OCI-M1 (cell line): ENCODE results near the gene TFAP2B.
A peak's percentile ranks its signal among the peaks of the same experiment; 100 is the strongest.

Source experiments
- DNase-seq: peaks from one replicate; lab custom pipeline; 2025; lab: John Stamatoyannopoulos, UW

The TFAP2B gene

DNA sequence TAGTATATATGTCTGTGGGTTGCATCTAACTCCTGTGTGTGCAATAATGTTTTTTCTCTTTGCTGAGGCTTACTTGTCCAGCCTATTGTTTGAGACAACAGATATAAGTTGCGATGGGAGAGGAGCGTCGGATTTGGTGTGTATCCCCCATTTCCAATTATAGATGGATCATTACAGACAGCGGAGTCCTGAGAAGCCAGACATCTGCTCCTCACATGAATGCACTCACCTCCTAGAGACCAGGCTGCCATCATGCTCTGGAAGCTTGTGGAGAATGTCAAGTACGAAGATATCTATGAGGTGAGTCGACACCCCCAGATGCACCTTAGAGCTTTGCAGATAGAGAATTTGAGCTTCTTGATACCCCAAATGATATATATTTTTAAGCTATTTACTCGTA, at the start of gene TFAP2B:
TSS of gene TFAP2B (plus strand) at position 199 of the 400 bp plus-strand sequence. CDS start at position 220, 21 bp downstream.
- no peak for DNase-seq

DNA sequence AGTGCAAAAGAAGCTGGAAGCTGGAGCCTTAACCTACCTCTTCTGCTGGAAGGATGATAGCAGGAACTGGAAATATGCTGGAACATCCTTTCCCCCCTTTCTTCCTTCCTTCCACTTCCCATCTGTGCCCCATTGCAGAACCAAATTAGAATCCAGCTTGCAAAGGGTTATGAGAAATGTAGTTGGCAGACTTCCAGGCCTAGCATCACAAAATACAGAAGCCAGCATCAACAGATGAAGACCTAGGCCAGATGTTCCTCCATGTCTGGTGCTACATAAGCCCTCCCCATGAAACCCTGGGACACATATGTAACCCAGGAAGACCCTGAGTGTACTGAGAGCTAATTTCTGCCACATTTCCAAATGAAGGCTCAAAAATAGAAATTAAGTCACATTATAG, 40.0 kb upstream of the TFAP2B start:
- no peak for DNase-seq

DNA sequence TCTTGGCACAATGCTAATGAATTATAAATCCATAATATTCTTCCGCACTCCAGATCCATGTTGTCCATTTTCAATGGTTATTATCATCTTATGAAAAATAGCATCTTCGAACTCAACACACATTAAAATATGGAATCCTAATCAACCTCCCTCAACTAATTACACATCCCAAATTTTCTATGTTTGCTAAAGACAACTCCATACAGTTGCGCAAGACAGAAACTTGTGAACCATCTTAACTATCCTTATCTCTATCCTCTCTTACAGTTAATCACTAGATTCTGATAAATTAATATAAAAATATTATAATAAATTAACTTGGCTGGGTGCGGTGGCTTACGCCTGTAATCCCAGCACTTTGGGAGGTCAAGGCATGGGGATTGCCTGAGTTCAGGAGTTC, 38.3 kb upstream of the TFAP2B start:
- DNase-seq, result no peak

DNA sequence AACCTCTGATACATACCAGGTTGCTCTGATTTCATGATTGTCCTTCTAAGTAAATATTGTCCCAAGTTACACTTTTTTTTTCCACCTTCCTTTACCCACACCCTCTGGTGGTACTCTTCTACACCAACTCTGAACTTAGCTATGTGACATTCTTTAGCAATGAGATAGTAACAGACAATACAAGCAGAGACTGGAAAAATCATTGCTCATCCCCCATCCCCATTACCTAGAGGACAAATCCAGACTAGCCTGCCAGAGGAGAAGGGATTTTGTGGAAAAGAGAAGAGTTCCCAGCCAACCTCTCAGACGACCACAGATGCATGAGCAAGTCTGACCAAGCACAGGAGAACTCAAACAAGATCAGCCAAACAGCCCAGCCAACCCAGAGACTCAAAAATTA, 32.8 kb upstream of the TFAP2B start:
- DNase-seq, result no peak

GRCh38 chr6:50791900-50792508, 26.7 kb upstream of the TFAP2B start:
- peak; percentile 75 for DNase-seq

GRCh38 chr6:50792771-50793170, 25.9 kb upstream of the TFAP2B start:
- DNase-seq, result no peak

GRCh38 chr6:50795574-50795973, 23.1 kb upstream of the TFAP2B start:
- DNase-seq, result no peak

GRCh38 chr6:50804283-50804682, 14.4 kb upstream of the TFAP2B start:
- DNase-seq, result no peak

GRCh38 chr6:50807035-50807434, 11.6 kb upstream of the TFAP2B start:
- DNase-seq, result no peak

GRCh38 chr6:50815436-50816114, 3.1 kb upstream of the TFAP2B start:
- peak; percentile 74 for DNase-seq

DNA sequence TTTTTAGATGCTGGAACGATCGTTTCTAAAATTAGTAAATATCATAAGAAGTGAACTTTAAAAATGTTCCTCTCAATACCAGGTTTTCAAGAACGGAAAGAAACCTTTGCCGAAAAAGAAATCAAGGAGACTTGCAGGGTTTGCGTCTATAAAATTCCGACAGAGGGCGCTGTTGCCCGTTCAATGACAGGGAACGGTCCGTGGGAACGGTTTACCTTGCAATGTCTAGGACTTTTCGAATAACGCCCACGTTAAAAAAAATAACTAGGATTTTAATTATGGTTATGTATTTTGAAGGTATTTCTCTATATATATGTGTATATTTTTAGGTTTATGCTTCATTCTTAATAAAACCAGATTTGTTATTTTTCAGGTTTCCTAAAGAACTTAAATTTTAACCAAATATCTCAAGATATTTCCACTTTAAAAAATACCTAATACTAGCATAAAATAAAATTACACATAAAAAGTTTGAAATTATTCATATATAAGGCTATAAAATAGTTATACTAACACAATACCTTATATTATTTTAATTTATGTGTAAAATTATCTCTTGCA, 2.5 kb upstream of the TFAP2B start:
- DNase-seq, result peak; percentile 92

DNA sequence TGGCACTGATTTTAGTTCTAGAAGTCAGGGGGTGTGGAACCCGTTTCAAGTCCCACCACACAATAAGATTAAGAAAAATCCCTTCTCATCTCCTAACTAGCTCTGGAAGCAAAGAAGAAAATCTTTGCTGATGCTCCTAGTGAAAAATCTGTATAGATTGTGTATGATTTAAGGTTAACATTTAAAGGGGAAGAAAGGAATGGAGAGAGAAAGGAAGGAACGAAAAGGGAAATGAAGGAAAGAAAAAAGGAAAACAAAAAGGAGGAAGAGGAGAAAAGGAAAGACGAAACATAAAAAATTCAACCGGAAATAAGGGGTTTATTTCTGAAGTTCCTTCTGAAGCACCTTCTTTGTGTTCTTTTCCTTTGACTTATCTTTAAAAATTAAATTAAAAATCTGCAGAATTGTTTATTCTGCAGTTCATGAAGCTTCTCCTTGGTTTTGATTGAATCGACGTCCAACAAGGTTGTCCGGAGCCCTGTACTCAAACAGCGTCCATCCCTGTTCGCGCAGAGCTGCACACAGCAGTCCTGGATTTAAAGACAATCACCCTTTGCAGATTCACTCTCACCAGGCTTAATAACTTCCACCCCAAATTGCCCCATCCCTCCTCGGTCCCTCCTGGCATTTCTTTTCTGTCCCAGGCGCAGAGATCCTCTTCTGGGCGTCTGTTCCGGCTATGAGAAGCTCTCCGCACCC, 1.6 kb upstream of the TFAP2B start:
- DNase-seq, result no peak

DNA sequence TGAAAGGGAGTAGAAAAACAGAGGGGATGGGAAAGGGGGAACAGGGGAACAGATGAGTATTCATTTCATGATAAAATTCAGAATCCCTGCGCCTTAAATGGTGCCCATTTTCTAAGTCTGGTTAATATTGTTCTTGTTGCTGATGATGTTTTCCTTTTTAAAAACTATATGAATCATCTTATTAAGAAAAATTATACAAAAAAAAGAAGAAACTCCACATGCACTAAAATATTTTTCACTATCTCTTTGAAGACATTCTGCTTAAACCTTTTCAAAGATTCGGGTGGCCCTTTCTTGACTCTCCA, 1.1 kb upstream of the TFAP2B start:
- no peak for DNase-seq

GRCh38 chr6:50818020-50818419, 651 bp upstream of the TFAP2B start:
- no peak for DNase-seq

DNA sequence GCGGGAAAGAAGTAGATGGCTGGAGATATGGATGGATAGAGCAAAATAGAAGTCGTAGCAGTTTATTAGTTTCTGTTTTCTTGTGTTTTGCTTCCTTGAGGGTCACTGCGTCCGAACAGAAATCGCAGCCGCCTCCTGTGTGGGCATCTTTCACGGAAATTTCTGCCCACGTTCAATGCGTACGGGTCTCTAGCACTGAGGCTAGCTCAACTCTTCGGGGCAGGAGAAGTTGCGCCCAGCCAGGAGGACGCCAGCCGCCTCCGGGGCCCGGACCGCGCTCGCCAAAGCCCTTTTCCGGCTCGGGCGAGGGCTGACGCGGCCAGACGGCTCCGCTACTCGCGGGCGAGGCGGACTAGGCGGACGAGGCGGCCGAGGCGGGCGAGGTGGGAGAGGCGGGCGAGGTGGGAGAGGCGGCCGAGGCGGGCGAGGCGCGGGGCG, 814 bp downstream of the TFAP2B start:
- DNase-seq, result no peak

- no peak for DNase-seq
Observed at GRCh38 chr6:50819904-50820868, 1.5 kb downstream of the TFAP2B start.

DNA sequence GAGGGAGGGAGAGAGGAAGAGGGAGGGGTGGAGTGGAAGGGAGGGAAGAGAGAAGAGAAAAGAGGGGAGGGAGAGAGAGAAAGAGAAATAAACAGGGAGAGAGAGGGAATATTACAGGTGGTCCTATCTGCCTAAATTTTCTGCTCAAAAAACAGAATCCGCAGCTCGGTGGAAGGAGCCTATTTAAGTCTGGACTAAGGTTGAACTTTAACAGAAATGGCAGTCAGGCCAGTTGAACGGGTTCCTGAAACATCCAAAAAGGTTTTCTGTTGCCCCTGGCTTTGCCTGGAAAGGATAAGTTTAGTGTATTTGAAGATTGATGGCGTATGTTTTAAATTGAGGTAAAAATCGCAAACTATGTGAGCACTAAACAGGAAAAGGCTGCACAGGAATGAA, 2.2 kb downstream of the TFAP2B start:
- DNase-seq, result no peak

- no peak for DNase-seq
Observed at GRCh38 chr6:50821441-50822077, 2.9 kb downstream of the TFAP2B start.

DNA sequence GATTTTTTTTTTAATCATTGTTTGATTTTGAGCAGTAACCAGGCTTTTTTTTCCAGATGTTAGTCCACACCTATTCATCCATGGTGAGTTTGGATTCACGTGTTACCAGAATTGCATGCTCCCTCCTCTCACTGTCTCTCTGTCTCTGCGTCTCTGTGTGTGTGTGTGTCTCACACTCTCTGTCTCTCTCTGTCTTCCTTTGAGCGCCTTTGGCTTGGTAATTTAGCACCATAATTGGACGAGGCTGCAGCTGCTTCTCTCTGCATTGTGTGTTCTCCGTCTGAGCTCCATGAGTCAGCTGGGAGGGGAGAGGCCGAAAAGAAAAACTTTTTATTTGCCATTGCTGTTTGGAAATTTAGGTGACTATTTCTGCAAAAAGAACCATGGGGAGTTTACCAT, 3.4 kb downstream of the TFAP2B start:
- DNase-seq, result peak; percentile 23

DNA sequence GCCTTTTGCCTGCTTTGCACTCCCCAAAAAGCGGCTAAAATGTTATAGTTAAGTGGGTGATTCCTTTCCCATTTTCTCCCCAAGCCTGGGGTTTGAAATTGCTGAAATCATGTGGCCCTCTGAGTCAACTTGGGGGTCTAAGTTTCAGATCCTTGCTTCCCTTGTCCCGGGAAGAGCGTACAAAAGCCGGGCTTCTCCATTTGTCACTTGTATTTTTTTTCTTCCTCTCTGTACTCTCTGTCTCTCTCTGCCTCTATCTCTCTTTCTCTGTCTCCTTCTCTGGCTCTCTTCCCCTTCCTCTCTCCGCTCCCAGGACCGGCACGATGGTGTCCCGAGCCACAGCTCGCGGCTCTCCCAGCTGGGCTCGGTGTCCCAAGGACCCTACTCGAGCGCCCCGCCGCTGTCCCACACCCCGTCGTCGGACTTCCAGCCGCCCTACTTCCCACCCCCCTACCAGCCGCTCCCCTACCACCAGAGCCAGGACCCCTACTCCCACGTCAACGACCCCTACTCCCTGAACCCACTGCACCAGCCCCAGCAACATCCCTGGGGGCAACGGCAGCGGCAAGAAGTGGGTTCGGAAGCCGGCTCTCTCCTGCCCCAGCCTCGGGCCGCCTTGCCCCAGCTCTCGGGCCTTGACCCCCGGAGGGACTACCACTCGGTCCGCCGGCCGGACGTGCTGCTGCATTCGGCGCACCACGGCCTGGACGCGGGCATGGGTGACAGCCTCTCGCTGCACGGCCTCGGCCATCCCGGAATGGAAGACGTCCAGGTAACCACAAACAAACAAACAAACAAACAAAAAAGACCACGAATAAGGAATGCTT, 4.6 kb downstream of the TFAP2B start:
- DNase-seq, result no peak

DNA sequence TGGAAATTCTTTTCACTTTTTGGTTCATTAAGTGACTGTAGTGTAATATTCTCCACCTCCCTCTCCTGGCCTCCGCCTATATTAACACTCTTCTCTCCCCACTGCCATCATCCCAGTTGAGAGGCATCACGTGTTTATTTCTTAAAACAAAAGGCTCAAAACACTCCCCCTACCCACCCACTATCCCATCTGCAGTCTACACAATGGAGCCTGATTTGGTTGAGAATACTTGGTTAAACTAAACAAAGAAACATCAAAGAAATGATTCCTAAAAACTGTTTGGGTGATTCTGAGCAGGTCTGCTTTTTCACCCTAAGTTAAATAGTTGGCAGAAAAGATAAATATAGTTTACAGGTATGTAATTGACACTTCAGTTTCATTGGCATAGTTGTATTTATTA, 5.9 kb downstream of the TFAP2B start:
- no peak for DNase-seq
